ENCODE data around the gene ZNF316. TPM values are rescaled to one million over a fixed set of nuclear protein-coding genes. Genes with fewer than 3 reads are reported as not detected.
"Not testable (repeated sequence)": the region's sequence is repeated elsewhere in the genome, so short reads cannot be mapped to it uniquely, and the experiment has no call there.

The ZNF316 gene
- total RNA-seq, 1 experiment from 2014 or later = 15.1 TPM

GRCh38 chr7:6634021-6634420 is 3.1 kb upstream of the ZNF316 start:
- no peak for TF ChIP-seq GTF2I (CRISPR knock-in tag; conservative IDR thresholded peaks at IDR 0.05)
- TF ChIP-seq AR (CRISPR knock-in tag; IDR thresholded peaks at IDR 0.05) = no peak
- TF ChIP-seq ERG (CRISPR knock-in tag; IDR thresholded peaks at IDR 0.05) = no peak
- TF ChIP-seq RELA (CRISPR knock-in tag; IDR thresholded peaks at IDR 0.05; ENCODE audit: borderline replicate concordance) = no peak
- no peak for TF ChIP-seq E2F5 (CRISPR knock-in tag; IDR thresholded peaks at IDR 0.05)
- no peak for TF ChIP-seq TP53 (CRISPR knock-in tag; IDR thresholded peaks at IDR 0.05)
- no peak for TF ChIP-seq TEAD4 (CRISPR knock-in tag; IDR thresholded peaks at IDR 0.05)
- TF ChIP-seq FOXK1 (CRISPR knock-in tag; IDR thresholded peaks at IDR 0.05) = no peak
- Mint-ChIP-seq H3K27me3 (ENCODE audit: low read depth) (peaks cover 4% of the 10 kb centered on the region; the same call in 1 of the 2 replicates), H3K36me3 (no peaks in the 10 kb centered on the region), H3K27ac (no peak overlapping the region), H3K4me3 (no peak overlapping the region), H3K4me1 (peaks cover 8% of the 10 kb centered on the region; the same call in 1 of the 2 replicates), H3K9me3 (no peaks in the 10 kb centered on the region)
- CTCF ChIA-PET = no interaction called here
- no peak for DNase-seq (ENCODE audit: low spot score)
- POLR2A ChIA-PET = no interaction called here
- ATAC-seq = no peak

- H3K36me3 Mint-ChIP-seq; H3K27ac Mint-ChIP-seq; POLR2A ChIA-PET; H3K4me3 Mint-ChIP-seq; CTCF ChIA-PET; DNase-seq (ENCODE audit: low spot score); H3K27me3 Mint-ChIP-seq (ENCODE audit: low read depth); ATAC-seq; H3K9me3 Mint-ChIP-seq: not testable (repeated sequence)
- peaks cover 13% of the 10 kb centered on the region for H3K4me1 Mint-ChIP-seq
Measured at GRCh38 chr7:6634971-6635370, 2.1 kb upstream of the ZNF316 start.

- Mint-ChIP-seq H3K4me1 (peaks cover 17% of the 10 kb centered on the region), H3K27me3 (ENCODE audit: low read depth) (peaks cover 4% of the 10 kb centered on the region; the same call in 1 of the 2 replicates), H3K27ac (no peak overlapping the region), H3K36me3 (no peaks in the 10 kb centered on the region), H3K4me3 (peak overlapping the region; percentile 72), H3K9me3 (no peaks in the 10 kb centered on the region)
- ChIA-PET CTCF (interaction anchor here (0.6 to 1.4 kb wide), 3 partner anchors 81 to 265 kb away, joined by 3 to 5 read pairs (median 5); no protein-coding TSS in a partner anchor), POLR2A (no interaction called here)
- TF ChIP-seq TP53 (CRISPR knock-in tag; IDR thresholded peaks at IDR 0.05) (no peak), SOX15 (CRISPR knock-in tag; IDR thresholded peaks at IDR 0.05) (no peak), GABPB1 (CRISPR knock-in tag; IDR thresholded peaks at IDR 0.05) (no peak), SMAD3 (CRISPR knock-in tag; IDR thresholded peaks at IDR 0.05; ENCODE audit: borderline replicate concordance) (no peak), ZNF423 (CRISPR knock-in tag; IDR thresholded peaks at IDR 0.05) (peak; percentile 89), ZNF281 (CRISPR knock-in tag; IDR thresholded peaks at IDR 0.05) (no peak), ZNF263 (CRISPR knock-in tag; IDR thresholded peaks at IDR 0.05; ENCODE audit: low read depth) (no peak)
- DNase-seq (ENCODE audit: low spot score) (peak; percentile 51), ATAC-seq (peak; percentile 14)
Measured at GRCh38 chr7:6637544-6638229, 569 bp downstream of the ZNF316 start.

Data from WTC11 (cell line).